ENCODE measurements around the gene KRR1. TPM values are rescaled to one million over a fixed set of nuclear protein-coding genes. Genes with fewer than 3 reads are reported as not detected.
A peak's percentile ranks its signal among the peaks of the same experiment; 100 is the strongest.

Gene KRR1
- total RNA-seq = 100 to 1,000 TPM; 100 to 149 TPM

GRCh38 chr12:75511116-75512048 lies at the start of gene KRR1:
Gene KRR1 (minus strand): TSS chr12:75511609. CDS start chr12:75511597, 12 bp downstream.
- ATAC-seq = peak; percentile 97
- peak within 1 kb of the TSS; percentile 99 to 100 for H3K27ac Mint-ChIP-seq
- H3K9me3 Mint-ChIP-seq = no peaks in the 10 kb centered on the region
- peaks cover 18 to 23% of the 10 kb centered on the region in 2 donors for H3K36me3 Mint-ChIP-seq
- peak; percentile 77 to 92 for DNase-seq (ENCODE audit: low spot score in 2 of 2)

- H3K27ac Mint-ChIP-seq = no peak overlapping the region
- DNase-seq (ENCODE audit: low spot score in 2 of 2) (no peak), ATAC-seq (no peak)
- no peaks in the 10 kb centered on the region for H3K9me3 Mint-ChIP-seq
- no peaks in the 10 kb centered on the region for H3K36me3 Mint-ChIP-seq
These were observed 48.8 kb upstream of the KRR1 start for GRCh38 chr12:75560167-75560566.

GRCh38 chr12:75558287-75558686 lies 46.9 kb upstream of the KRR1 start:
- H3K36me3 Mint-ChIP-seq = no peaks in the 10 kb centered on the region
- no peak for DNase-seq (ENCODE audit: low spot score in 2 of 2)
- no peak for ATAC-seq
- no peaks in the 10 kb centered on the region for H3K9me3 Mint-ChIP-seq
- H3K27ac Mint-ChIP-seq = no peak overlapping the region

GRCh38 chr12:75556311-75556899 lies 45.0 kb upstream of the KRR1 start:
- ATAC-seq (no peak), DNase-seq (ENCODE audit: low spot score in 2 of 2) (no peak)
- no peaks in the 10 kb centered on the region for H3K9me3 Mint-ChIP-seq
- H3K27ac Mint-ChIP-seq = no peak overlapping the region
- no peaks in the 10 kb centered on the region for H3K36me3 Mint-ChIP-seq

- DNase-seq (ENCODE audit: low spot score in 2 of 2) (no peak), ATAC-seq (no peak)
- H3K36me3 Mint-ChIP-seq = no peaks in the 10 kb centered on the region
- H3K27ac Mint-ChIP-seq = no peak overlapping the region
- H3K9me3 Mint-ChIP-seq = no peaks in the 10 kb centered on the region
These were observed 43.1 kb upstream of the KRR1 start for GRCh38 chr12:75554556-75554880.

- ATAC-seq (no peak), DNase-seq (ENCODE audit: low spot score in 2 of 2) (no peak)
- Mint-ChIP-seq H3K27ac (no peak overlapping the region), H3K36me3 (no peaks in the 10 kb centered on the region), H3K9me3 (no peaks in the 10 kb centered on the region)
These were observed 42.6 kb upstream of the KRR1 start for GRCh38 chr12:75553836-75554555.

- no peak for DNase-seq (ENCODE audit: low spot score in 2 of 2)
- no peaks in the 10 kb centered on the region for H3K36me3 Mint-ChIP-seq
- no peak for ATAC-seq
- H3K9me3 Mint-ChIP-seq = no peaks in the 10 kb centered on the region
- H3K27ac Mint-ChIP-seq = no peak overlapping the region
These were observed 42.0 kb upstream of the KRR1 start for GRCh38 chr12:75553398-75553797.

- DNase-seq (ENCODE audit: low spot score in 2 of 2) = no peak
- ATAC-seq = peak in 1 of 2 donors; percentile 56
- Mint-ChIP-seq H3K9me3 (no peaks in the 10 kb centered on the region), H3K27ac (no peak overlapping the region), H3K36me3 (no peaks in the 10 kb centered on the region)
These were observed 40.1 kb upstream of the KRR1 start for GRCh38 chr12:75551477-75551876.

GRCh38 chr12:75550401-75551240 lies 39.2 kb upstream of the KRR1 start:
- no peaks in the 10 kb centered on the region for H3K36me3 Mint-ChIP-seq
- peak overlapping the region in 1 of 2 donors; percentile 22 for H3K27ac Mint-ChIP-seq
- no peaks in the 10 kb centered on the region for H3K9me3 Mint-ChIP-seq
- ATAC-seq = peak in 1 of 2 donors; percentile 47
- no peak for DNase-seq (ENCODE audit: low spot score in 2 of 2)

GRCh38 chr12:75549989-75550388 lies 38.6 kb upstream of the KRR1 start:
- Mint-ChIP-seq H3K27ac (no peak overlapping the region), H3K36me3 (no peaks in the 10 kb centered on the region), H3K9me3 (no peaks in the 10 kb centered on the region)
- ATAC-seq = peak in 1 of 2 donors; percentile 43
- DNase-seq (ENCODE audit: low spot score in 2 of 2) = no peak

- Mint-ChIP-seq H3K27ac (no peak overlapping the region), H3K36me3 (no peaks in the 10 kb centered on the region), H3K9me3 (no peaks in the 10 kb centered on the region)
- DNase-seq (ENCODE audit: low spot score in 2 of 2) = no peak
- no peak for ATAC-seq
These were observed 37.5 kb upstream of the KRR1 start for GRCh38 chr12:75548879-75549278.

- ATAC-seq (no peak), DNase-seq (ENCODE audit: low spot score in 2 of 2) (no peak)
- no peaks in the 10 kb centered on the region for H3K9me3 Mint-ChIP-seq
- H3K27ac Mint-ChIP-seq = no peak overlapping the region
- H3K36me3 Mint-ChIP-seq = no peaks in the 10 kb centered on the region
These were observed 34.2 kb upstream of the KRR1 start for GRCh38 chr12:75545636-75546035.

GRCh38 chr12:75543529-75543928 lies 32.1 kb upstream of the KRR1 start:
- Mint-ChIP-seq H3K9me3 (no peaks in the 10 kb centered on the region), H3K27ac (no peak overlapping the region), H3K36me3 (no peaks in the 10 kb centered on the region)
- no peak for DNase-seq (ENCODE audit: low spot score in 2 of 2)
- ATAC-seq = no peak

GRCh38 chr12:75542942-75543341 lies 31.5 kb upstream of the KRR1 start:
- no peak for DNase-seq (ENCODE audit: low spot score in 2 of 2)
- no peak for ATAC-seq
- Mint-ChIP-seq H3K36me3 (no peaks in the 10 kb centered on the region), H3K27ac (no peak overlapping the region), H3K9me3 (no peaks in the 10 kb centered on the region)

GRCh38 chr12:75539889-75540288 lies 28.5 kb upstream of the KRR1 start:
- ATAC-seq (no peak), DNase-seq (ENCODE audit: low spot score in 2 of 2) (no peak)
- H3K27ac Mint-ChIP-seq = no peak overlapping the region
- H3K9me3 Mint-ChIP-seq = no peaks in the 10 kb centered on the region
- no peaks in the 10 kb centered on the region for H3K36me3 Mint-ChIP-seq

- Mint-ChIP-seq H3K9me3 (no peaks in the 10 kb centered on the region), H3K36me3 (no peaks in the 10 kb centered on the region), H3K27ac (no peak overlapping the region)
- no peak for ATAC-seq
- no peak for DNase-seq (ENCODE audit: low spot score in 2 of 2)
These were observed 21.8 kb upstream of the KRR1 start for GRCh38 chr12:75533239-75533638.
